VCaP (cell line): ENCODE results near the gene PHF21B.
A peak's percentile ranks its signal among the peaks of the same experiment; 100 is the strongest.

ENCODE experiments used
- H3K27ac ChIP-seq: fragments of 450-650 bp; 2 replicates; pipeline ENCODE4 v1.5.1; 2017
- CTCF ChIP-seq: fragments of 450-650 bp; conservative IDR thresholded peaks from 2 replicates; pipeline ENCODE4 v1.5.1; 2017; ENCODE audit warnings: mild to moderate bottlenecking, moderate library complexity

PHF21B gene

DNA sequence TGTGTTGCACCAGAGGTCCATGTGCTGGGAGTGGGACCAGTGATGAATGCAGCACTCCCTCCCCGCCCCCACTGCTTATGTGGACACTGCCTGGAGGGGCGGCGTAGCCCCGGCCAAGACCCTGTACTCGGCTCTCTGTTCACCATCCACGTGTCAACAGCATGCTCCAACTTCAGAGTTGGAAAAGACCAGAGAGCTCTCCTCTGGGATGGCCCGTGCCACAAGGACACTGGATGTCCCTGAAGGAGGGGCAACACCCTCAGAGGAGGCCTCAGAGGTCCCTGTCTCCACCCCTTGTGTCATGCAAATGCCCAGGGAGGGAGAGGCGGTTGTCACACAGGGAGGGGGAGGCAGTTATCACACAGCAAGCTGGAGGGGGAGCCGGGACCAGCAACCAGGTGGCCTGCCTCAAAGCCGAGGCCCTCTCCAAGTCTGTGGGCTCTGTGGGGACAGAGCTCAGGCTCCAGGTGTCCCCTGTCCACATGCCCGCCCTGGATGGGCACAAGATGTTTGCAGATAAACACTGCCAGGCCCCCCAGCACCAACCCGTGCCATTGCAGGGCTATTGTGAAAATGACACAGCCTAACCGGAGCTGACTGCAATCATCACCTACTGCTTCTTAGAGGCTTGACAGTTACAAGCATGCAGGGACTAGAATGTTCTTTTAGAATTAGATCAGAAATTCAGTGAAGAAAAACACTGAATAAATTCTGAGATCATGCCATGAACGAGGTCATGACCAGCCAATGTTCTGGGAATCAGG lies 121.1 kb downstream of the PHF21B start:
- no peak overlapping the region for H3K27ac ChIP-seq
- no peak for TF ChIP-seq CTCF

GRCh38 chr22:44887941-44888366 lies 121.9 kb downstream of the PHF21B start:
- H3K27ac ChIP-seq: no peak overlapping the region
- no peak for TF ChIP-seq CTCF

DNA sequence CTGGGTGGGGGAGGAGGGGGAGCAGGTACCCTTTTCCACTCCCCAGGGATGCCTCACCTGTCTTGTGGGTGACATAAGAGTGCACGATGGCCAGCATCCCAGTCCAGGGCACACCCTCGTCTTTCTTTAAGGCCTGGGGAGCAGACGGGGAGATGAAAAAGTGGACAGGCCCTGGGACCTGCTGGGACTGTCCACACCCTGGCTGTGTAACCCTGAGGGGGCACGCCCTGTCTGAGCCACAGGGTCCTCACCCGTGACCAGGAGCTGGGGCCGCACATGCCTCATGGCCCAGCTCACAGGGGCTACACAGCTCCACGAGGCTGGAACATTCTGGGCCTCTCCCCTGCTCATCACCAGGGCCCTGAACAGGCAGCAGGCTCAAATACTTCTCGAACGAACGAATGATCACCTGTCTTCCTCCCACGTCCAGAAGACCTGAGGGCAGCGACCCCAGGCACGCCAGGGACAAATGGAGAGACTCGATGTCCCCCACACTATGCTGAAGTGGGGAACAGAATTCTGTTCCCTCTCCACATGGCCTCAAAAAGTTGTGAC lies 123.9 kb downstream of the PHF21B start:
- TF ChIP-seq CTCF: no peak
- H3K27ac ChIP-seq: no peak overlapping the region

- no peak overlapping the region for H3K27ac ChIP-seq
- no peak for TF ChIP-seq CTCF
These were observed 124.6 kb downstream of the PHF21B start for GRCh38 chr22:44884968-44885805.

GRCh38 chr22:44884562-44884961 lies 125.2 kb downstream of the PHF21B start:
- H3K27ac ChIP-seq: no peak overlapping the region
- TF ChIP-seq CTCF: no peak

DNA sequence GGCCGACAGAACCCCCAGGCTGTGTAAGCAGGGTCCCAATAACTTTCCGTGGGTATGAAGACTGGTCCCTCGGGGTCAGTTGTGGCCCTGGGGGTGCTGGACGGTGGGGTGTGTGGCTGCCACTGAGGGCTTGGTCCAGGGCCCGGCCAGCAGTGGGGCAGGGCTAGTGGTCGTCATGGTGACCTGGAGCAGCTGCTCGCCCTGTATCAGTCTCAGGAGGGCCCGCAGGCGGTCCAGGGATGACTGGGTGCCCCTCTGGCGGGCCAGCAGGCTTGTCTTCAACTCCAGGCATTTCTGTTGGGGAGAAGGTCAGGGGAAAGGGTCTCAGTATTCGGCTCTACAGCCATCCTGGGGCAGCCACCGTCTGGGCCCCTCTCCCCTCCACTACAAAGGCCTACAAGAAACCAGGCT lies 126.8 kb downstream of the PHF21B start:
- H3K27ac ChIP-seq: no peak overlapping the region
- TF ChIP-seq CTCF: no peak

GRCh38 chr22:44882226-44882905 lies 127.4 kb downstream of the PHF21B start:
- H3K27ac ChIP-seq: peak overlapping the region; percentile 42
- no peak for TF ChIP-seq CTCF
